Measurements from ENCODE around the gene EPG5.
"Not testable (repeated sequence)": the region's sequence is repeated elsewhere in the genome, so short reads cannot be mapped to it uniquely, and the experiment has no call there.

Gene EPG5

GRCh38 chr18:45863469-45863868, 103.7 kb downstream of the EPG5 start:
- DNase-seq: no peak

GRCh38 chr18:45861926-45862325, 105.2 kb downstream of the EPG5 start:
- no peak for DNase-seq

- no peak for DNase-seq
Measured at GRCh38 chr18:45860971-45861370, 106.2 kb downstream of the EPG5 start.

GRCh38 chr18:45860492-45860891, 106.6 kb downstream of the EPG5 start:
- no peak for DNase-seq

GRCh38 chr18:45859334-45859733, 107.8 kb downstream of the EPG5 start:
- no peak for DNase-seq

GRCh38 chr18:45856531-45856930, 110.6 kb downstream of the EPG5 start:
- no peak for DNase-seq

- no peak for DNase-seq
Measured at GRCh38 chr18:45854036-45854586, 113.0 kb downstream of the EPG5 start.

GRCh38 chr18:45852631-45853030, 114.5 kb downstream of the EPG5 start:
- DNase-seq: no peak

GRCh38 chr18:45851161-45851925, 115.8 kb downstream of the EPG5 start:
- peak; percentile 10 for DNase-seq

- no peak for DNase-seq
Measured at GRCh38 chr18:45850021-45850420, 117.1 kb downstream of the EPG5 start.

GRCh38 chr18:45849529-45849928, 117.6 kb downstream of the EPG5 start:
- no peak for DNase-seq

GRCh38 chr18:45848643-45849042, 118.5 kb downstream of the EPG5 start:
- not testable (repeated sequence) for DNase-seq

- DNase-seq: no peak
Measured at GRCh38 chr18:45847119-45847518, 120.0 kb downstream of the EPG5 start.

GRCh38 chr18:45845410-45845809, 121.7 kb downstream of the EPG5 start:
- DNase-seq: no peak

- no peak for DNase-seq
Measured at GRCh38 chr18:45844938-45845337, 122.2 kb downstream of the EPG5 start.

GRCh38 chr18:45843019-45843418, 124.1 kb downstream of the EPG5 start:
- no peak for DNase-seq

GRCh38 chr18:45841765-45842442, 125.2 kb downstream of the EPG5 start:
- no peak for DNase-seq

GRCh38 chr18:45841060-45841764, 125.9 kb downstream of the EPG5 start:
- no peak for DNase-seq

GRCh38 chr18:45839414-45840395, 127.4 kb downstream of the EPG5 start:
- no peak for DNase-seq

GRCh38 chr18:45838302-45839070, 128.6 kb downstream of the EPG5 start:
- DNase-seq: no peak

GRCh38 chr18:45837283-45838070, 129.7 kb downstream of the EPG5 start:
- no peak for DNase-seq

All from midbrain (tissue), 1 donor.